ENCODE measurements around the gene PCMTD2. TPM values are rescaled to one million over a fixed set of nuclear protein-coding genes. Genes with fewer than 3 reads are reported as not detected.
A peak's percentile ranks its signal among the peaks of the same experiment; 100 is the strongest.

Gene PCMTD2
- total RNA-seq, 1 experiment from 2014 or later, result 50.9 TPM

DNA sequence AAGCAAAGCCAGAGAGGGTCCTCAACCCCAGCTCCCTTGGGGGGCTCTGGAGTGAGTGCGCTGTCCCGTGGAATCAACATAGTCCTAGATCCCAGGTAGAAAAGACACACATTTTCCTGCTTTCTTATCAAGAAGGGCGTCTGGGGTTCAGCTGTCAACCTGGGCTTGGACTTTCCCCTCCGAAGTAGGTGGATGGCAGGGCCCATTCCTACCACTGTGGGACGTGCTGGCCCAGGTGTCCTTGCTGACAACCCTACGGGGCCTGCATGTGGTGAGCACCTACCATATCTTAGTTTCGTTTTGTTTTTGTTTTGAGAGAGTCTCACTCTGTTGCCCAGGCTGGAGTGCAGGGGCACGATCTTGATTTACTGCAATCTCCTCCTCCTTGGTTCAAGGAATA is 48.9 kb upstream of the PCMTD2 start (continued):
- no peak for TF ChIP-seq NR3C1 (CRISPR knock-in tag; conservative IDR thresholded peaks at IDR 0.05; ENCODE audit: low read depth)
- no peak for TF ChIP-seq OVOL2 (CRISPR knock-in tag; IDR thresholded peaks at IDR 0.05; ENCODE audit: borderline replicate concordance)
- TF ChIP-seq ZNF219 (CRISPR knock-in tag; IDR thresholded peaks at IDR 0.05; ENCODE audit: borderline replicate concordance), result no peak
- no peak for TF ChIP-seq ZNF671 (CRISPR knock-in tag; IDR thresholded peaks at IDR 0.05)
- no peak for TF ChIP-seq RORB (CRISPR knock-in tag; IDR thresholded peaks at IDR 0.05)
- TF ChIP-seq, protein P1, sequence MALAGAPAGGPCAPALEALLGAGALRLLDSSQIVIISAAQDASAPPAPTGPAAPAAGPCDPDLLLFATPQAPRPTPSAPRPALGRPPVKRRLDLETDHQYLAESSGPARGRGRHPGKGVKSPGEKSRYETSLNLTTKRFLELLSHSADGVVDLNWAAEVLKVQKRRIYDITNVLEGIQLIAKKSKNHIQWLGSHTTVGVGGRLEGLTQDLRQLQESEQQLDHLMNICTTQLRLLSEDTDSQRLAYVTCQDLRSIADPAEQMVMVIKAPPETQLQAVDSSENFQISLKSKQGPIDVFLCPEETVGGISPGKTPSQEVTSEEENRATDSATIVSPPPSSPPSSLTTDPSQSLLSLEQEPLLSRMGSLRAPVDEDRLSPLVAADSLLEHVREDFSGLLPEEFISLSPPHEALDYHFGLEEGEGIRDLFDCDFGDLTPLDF (CRISPR knock-in tag; IDR thresholded peaks at IDR 0.05), result no peak
- TF ChIP-seq FOXP1 (CRISPR knock-in tag; IDR thresholded peaks at IDR 0.05; ENCODE audit: borderline replicate concordance), result no peak
- TF ChIP-seq ELF4 (CRISPR knock-in tag; IDR thresholded peaks at IDR 0.05; ENCODE audit: low read depth), result no peak
- TF ChIP-seq GTF2I (CRISPR knock-in tag; conservative IDR thresholded peaks at IDR 0.05), result no peak
- no peak for TF ChIP-seq HMGA2 (CRISPR knock-in tag; IDR thresholded peaks at IDR 0.05)
- no peak for TF ChIP-seq FOXK1 (CRISPR knock-in tag; IDR thresholded peaks at IDR 0.05)
- TF ChIP-seq KAT7 (CRISPR knock-in tag; IDR thresholded peaks at IDR 0.05; ENCODE audit: borderline replicate concordance), result no peak
- no peak for TF ChIP-seq FOXJ3 (CRISPR knock-in tag; IDR thresholded peaks at IDR 0.05; ENCODE audit: borderline replicate concordance)
- TF ChIP-seq SOX15 (CRISPR knock-in tag; IDR thresholded peaks at IDR 0.05), result no peak

DNA sequence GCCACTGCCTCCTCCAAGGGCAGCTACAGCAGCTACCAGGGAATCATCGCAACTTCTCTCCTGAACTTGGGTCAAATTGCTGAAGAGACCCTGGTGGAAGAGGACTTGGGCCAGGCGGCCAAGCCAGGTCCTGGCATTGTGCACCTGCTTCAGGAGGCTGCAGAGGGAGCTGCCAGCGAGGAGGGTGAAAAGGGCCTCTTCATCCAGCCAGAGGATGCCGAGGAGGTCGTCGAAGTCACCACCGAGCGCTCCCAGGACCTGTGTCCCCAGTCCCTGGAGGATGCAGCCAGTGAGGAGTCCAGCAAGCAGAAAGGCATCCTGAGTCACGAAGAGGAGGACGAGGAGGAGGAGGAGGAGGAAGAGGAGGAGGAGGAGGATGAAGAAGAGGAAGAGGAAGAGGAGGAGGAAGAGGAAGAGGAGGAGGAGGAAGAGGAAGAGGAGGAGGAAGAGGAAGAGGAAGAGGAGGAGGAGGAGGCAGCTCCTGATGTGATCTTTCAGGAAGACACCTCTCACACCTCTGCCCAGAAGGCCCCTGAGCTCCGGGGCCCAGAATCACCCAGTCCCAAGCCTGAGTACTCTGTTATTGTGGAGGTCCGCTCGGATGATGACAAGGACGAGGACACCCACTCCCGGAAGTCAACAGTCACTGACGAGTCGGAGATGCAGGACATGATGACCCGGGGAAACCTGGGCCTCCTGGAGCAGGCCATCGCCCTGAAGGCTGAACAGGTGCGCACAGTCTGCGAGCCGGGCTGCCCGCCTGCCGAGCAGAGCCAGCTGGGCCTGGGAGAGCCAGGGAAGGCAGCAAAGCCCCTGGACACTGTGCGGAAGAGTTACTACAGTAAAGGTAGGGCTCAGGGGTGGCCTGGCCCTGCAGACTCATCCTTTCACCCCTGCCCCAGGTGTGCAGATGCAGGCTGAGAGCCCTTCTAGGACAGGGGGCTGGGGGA is 47.6 kb upstream of the PCMTD2 start:
- H3K9me3 Mint-ChIP-seq, result no peaks in the 10 kb centered on the region
- no peak for TF ChIP-seq FOXK1 (CRISPR knock-in tag; IDR thresholded peaks at IDR 0.05)
- TF ChIP-seq SMAD4 (CRISPR knock-in tag; IDR thresholded peaks at IDR 0.05), result no peak
- TF ChIP-seq, protein P2, sequence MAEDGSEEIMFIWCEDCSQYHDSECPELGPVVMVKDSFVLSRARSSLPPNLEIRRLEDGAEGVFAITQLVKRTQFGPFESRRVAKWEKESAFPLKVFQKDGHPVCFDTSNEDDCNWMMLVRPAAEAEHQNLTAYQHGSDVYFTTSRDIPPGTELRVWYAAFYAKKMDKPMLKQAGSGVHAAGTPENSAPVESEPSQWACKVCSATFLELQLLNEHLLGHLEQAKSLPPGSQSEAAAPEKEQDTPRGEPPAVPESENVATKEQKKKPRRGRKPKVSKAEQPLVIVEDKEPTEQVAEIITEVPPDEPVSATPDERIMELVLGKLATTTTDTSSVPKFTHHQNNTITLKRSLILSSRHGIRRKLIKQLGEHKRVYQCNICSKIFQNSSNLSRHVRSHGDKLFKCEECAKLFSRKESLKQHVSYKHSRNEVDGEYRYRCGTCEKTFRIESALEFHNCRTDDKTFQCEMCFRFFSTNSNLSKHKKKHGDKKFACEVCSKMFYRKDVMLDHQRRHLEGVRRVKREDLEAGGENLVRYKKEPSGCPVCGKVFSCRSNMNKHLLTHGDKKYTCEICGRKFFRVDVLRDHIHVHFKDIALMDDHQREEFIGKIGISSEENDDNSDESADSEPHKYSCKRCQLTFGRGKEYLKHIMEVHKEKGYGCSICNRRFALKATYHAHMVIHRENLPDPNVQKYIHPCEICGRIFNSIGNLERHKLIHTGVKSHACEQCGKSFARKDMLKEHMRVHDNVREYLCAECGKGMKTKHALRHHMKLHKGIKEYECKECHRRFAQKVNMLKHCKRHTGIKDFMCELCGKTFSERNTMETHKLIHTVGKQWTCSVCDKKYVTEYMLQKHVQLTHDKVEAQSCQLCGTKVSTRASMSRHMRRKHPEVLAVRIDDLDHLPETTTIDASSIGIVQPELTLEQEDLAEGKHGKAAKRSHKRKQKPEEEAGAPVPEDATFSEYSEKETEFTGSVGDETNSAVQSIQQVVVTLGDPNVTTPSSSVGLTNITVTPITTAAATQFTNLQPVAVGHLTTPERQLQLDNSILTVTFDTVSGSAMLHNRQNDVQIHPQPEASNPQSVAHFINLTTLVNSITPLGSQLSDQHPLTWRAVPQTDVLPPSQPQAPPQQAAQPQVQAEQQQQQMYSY (CRISPR knock-in tag; IDR thresholded peaks at IDR 0.05), result no peak
- ATAC-seq (no peak), DNase-seq (ENCODE audit: low spot score) (no peak)
- no peak overlapping the region for H3K4me3 Mint-ChIP-seq
- no peaks in the 10 kb centered on the region for H3K27me3 Mint-ChIP-seq (ENCODE audit: low read depth)
- H3K36me3 Mint-ChIP-seq, result no peaks in the 10 kb centered on the region
- CTCF ChIA-PET, result no interaction called here
- H3K27ac Mint-ChIP-seq, result no peak overlapping the region
- POLR2A ChIA-PET, result no interaction called here
- H3K4me1 Mint-ChIP-seq, result no peaks in the 10 kb centered on the region

GRCh38 chr20:64209148-64209547 is 46.4 kb upstream of the PCMTD2 start:
- ChIA-PET CTCF (interaction anchor here (0.6 to 0.9 kb wide), 3 partner anchors 11 to 19 kb away, joined by 3 read pairs; no protein-coding TSS in a partner anchor), POLR2A (no interaction called here)
- Mint-ChIP-seq H3K27me3 (ENCODE audit: low read depth) (no peaks in the 10 kb centered on the region), H3K4me3 (no peak overlapping the region), H3K9me3 (no peaks in the 10 kb centered on the region), H3K27ac (peak overlapping the region; percentile 20; the same call in 1 of the 2 replicates), H3K4me1 (no peaks in the 10 kb centered on the region), H3K36me3 (no peaks in the 10 kb centered on the region)
- no peak for TF ChIP-seq USF2 (CRISPR knock-in tag; IDR thresholded peaks at IDR 0.05)
- TF ChIP-seq ATF1 (CRISPR knock-in tag; IDR thresholded peaks at IDR 0.05), result no peak
- TF ChIP-seq MXD4 (CRISPR knock-in tag; IDR thresholded peaks at IDR 0.05; ENCODE audit: borderline replicate concordance), result no peak
- no peak for TF ChIP-seq FOXJ3 (CRISPR knock-in tag; IDR thresholded peaks at IDR 0.05; ENCODE audit: borderline replicate concordance)
- no peak for TF ChIP-seq SOX15 (CRISPR knock-in tag; IDR thresholded peaks at IDR 0.05)
- no peak for TF ChIP-seq RELA (CRISPR knock-in tag; IDR thresholded peaks at IDR 0.05; ENCODE audit: borderline replicate concordance)
- no peak for TF ChIP-seq NR1H2 (CRISPR knock-in tag; IDR thresholded peaks at IDR 0.05)
- no peak for DNase-seq (ENCODE audit: low spot score)
- ATAC-seq, result no peak

Data from WTC11 (cell line).